Fibroblast of lung (primary cell): ENCODE results near the gene KL. TPM values are rescaled to one million over a fixed set of nuclear protein-coding genes. Genes with fewer than 3 reads are reported as not detected.

Experiments used
- DNase-seq, 2 donors: peaks; one replicate each; pipeline versions ENCODE4 v3.0.0 to v3.0.0-alpha.2; 2010; ENCODE audit warnings: low read depth in 2 of 2
- H2AFZ ChIP-seq: 2 replicates; pipeline ENCODE4 v1.5.1; 2012; ENCODE audit warnings: low read length, control low read depth, inconsistent platforms
- H3K27ac ChIP-seq: 2 replicates; pipeline ENCODE4 v1.5.1; 2011; ENCODE audit warnings: low read length, control low read depth; ENCODE audit not compliant: insufficient read depth
- H3K27me3 ChIP-seq: 2 replicates; pipeline ENCODE4 v1.5.1; 2011; ENCODE audit warnings: mild to moderate bottlenecking, low read length; ENCODE audit not compliant: control insufficient read depth, insufficient read depth
- H3K36me3 ChIP-seq: 2 replicates; pipeline ENCODE4 v1.5.1; 2011; ENCODE audit warnings: low read length; ENCODE audit not compliant: control insufficient read depth, insufficient read depth
- H3K4me1 ChIP-seq: 2 replicates; pipeline ENCODE4 v1.5.1; 2011; ENCODE audit warnings: low read length; ENCODE audit not compliant: control insufficient read depth, insufficient read depth; ENCODE audit errors: extremely low read depth
- H3K4me2 ChIP-seq: 2 replicates; pipeline ENCODE4 v1.5.1; 2011; ENCODE audit warnings: low read length, control low read depth; ENCODE audit not compliant: insufficient read depth; ENCODE audit errors: extremely low read depth
- H3K4me3 ChIP-seq, 4 experiments: fragments of 200-600 bp in 1 of 4; sonication (generic) in 1 of 4; replicated peaks in 1 of 4; 2 replicates each; pipeline ENCODE4 v1.5.1; 2011 to 2016; ENCODE audit warnings: low read length in 4 of 4, low read depth in 3 of 4, mild to moderate bottlenecking in 3 of 4, control low read depth in 2 of 4, inconsistent platforms in 1 of 4, mixed read lengths in 1 of 4; ENCODE audit not compliant: insufficient read depth in 1 of 4; ENCODE audit errors: control extremely low read depth in 1 of 4
- H3K79me2 ChIP-seq: 2 replicates; pipeline ENCODE4 v1.5.1; 2012; ENCODE audit warnings: mild to moderate bottlenecking, low read length, inconsistent platforms; ENCODE audit not compliant: control insufficient read depth, insufficient read depth
- H3K9ac ChIP-seq: 2 replicates; pipeline ENCODE4 v1.5.1; 2011; ENCODE audit warnings: mild to moderate bottlenecking, low read length, control low read depth; ENCODE audit not compliant: insufficient read depth
- H3K9me3 ChIP-seq: 2 replicates; pipeline ENCODE4 v1.5.1; 2012; ENCODE audit warnings: low read depth, low read length; ENCODE audit not compliant: control insufficient read depth, insufficient read depth
- H4K20me1 ChIP-seq: 2 replicates; pipeline ENCODE4 v1.5.1; 2011; ENCODE audit warnings: low read length; ENCODE audit not compliant: control insufficient read depth, insufficient read depth; ENCODE audit errors: extremely low read depth
- CTCF ChIP-seq, 2 donors: IDR thresholded peaks in 1 of 2; conservative IDR thresholded peaks in 1 of 2; 1 replicate in 1 of 2; 2 replicates in 1 of 2; pipeline ENCODE4 v1.5.1; 2011 to 2012; ENCODE audit warnings: low read length in 2 of 2, control low read depth in 1 of 2, inconsistent platforms in 1 of 2, low read depth in 1 of 2, mild to moderate bottlenecking in 1 of 2
- EZH2 ChIP-seq: IDR thresholded peaks from 2 replicates; pipeline ENCODE4 v1.5.1; 2012; ENCODE audit warnings: low read length, control low read depth, mild to moderate bottlenecking; ENCODE audit errors: missing control alignments
- polyA plus RNA-seq, 2 donors: library from polyadenylated mRNA; depleted of rRNA in 1 of 2; stranded (reverse) in 1 of 2; unstranded in 1 of 2; fragments of >200 nt; gene quantifications; 2 replicates each; pipeline ENCODE4 v1.2.1, GENCODE V29; 2011 to 2012; ENCODE audit warnings: missing spikeins in 1 of 2
- total RNA-seq: library from RNA; depleted of rRNA; stranded (reverse); fragments of >200 nt; gene quantifications from 2 replicates; pipeline ENCODE4 v1.2.1, GENCODE V29; 2014

The KL gene
- total and polyA plus RNA-seq, 2 donors (not counting 1 experiment from before 2014, with no cell fraction given), result 0.17 TPM; not detected in 1

- DNase-seq, result no peak
- H3K4me2 ChIP-seq, result no peak overlapping the region
- no peaks in the 10 kb centered on the region for H3K4me1 ChIP-seq
- no peaks in the 10 kb centered on the region for H3K79me2 ChIP-seq
- no peak overlapping the region for H2AFZ ChIP-seq
- H3K9ac ChIP-seq, result no peak overlapping the region
- H3K27ac ChIP-seq, result no peak overlapping the region
- no peaks in the 10 kb centered on the region for H3K9me3 ChIP-seq
- H3K27me3 ChIP-seq, result peaks cover 25% of the 10 kb centered on the region
- no peaks in the 10 kb centered on the region for H4K20me1 ChIP-seq
- H3K36me3 ChIP-seq, result no peaks in the 10 kb centered on the region
- H3K4me3 ChIP-seq, result no peak overlapping the region
- peak; percentile 85 for TF ChIP-seq EZH2
- no peak for TF ChIP-seq CTCF (conservative IDR thresholded peaks at IDR 0.05 in 1 of 2, IDR thresholded peaks at IDR 0.05 in 1 of 2; ENCODE audit: low read depth in 1 of 2, low read length in 2 of 2)
Observed at GRCh38 chr13:33015791-33016323, 366 bp upstream of the KL start.

GRCh38 chr13:33017323-33017929 is 1.2 kb downstream of the KL start:
- H2AFZ ChIP-seq, result no peak overlapping the region
- peaks cover 24% of the 10 kb centered on the region for H3K27me3 ChIP-seq
- no peaks in the 10 kb centered on the region for H3K79me2 ChIP-seq
- H3K4me1 ChIP-seq, result no peaks in the 10 kb centered on the region
- peak; percentile 16 to 55 for DNase-seq
- H3K27ac ChIP-seq, result no peak overlapping the region
- no peak overlapping the region for H3K4me2 ChIP-seq
- no peaks in the 10 kb centered on the region for H3K9me3 ChIP-seq
- H3K36me3 ChIP-seq, result no peaks in the 10 kb centered on the region
- no peak overlapping the region for H3K4me3 ChIP-seq
- H4K20me1 ChIP-seq, result no peaks in the 10 kb centered on the region
- H3K9ac ChIP-seq, result no peak overlapping the region
- TF ChIP-seq CTCF (conservative IDR thresholded peaks at IDR 0.05 in 1 of 2, IDR thresholded peaks at IDR 0.05 in 1 of 2; ENCODE audit: low read depth in 1 of 2, low read length in 2 of 2) (peak in 1 of 2 donors; percentile 31), EZH2 (no peak)

GRCh38 chr13:33018886-33019285 is 2.7 kb downstream of the KL start:
- Histone ChIP-seq H3K27ac (no peak overlapping the region), H3K79me2 (no peaks in the 10 kb centered on the region), H4K20me1 (no peaks in the 10 kb centered on the region), H3K9ac (no peak overlapping the region), H2AFZ (no peak overlapping the region), H3K4me3 (no peak overlapping the region), H3K27me3 (peaks cover 24% of the 10 kb centered on the region), H3K9me3 (no peaks in the 10 kb centered on the region), H3K4me2 (no peak overlapping the region), H3K4me1 (no peaks in the 10 kb centered on the region), H3K36me3 (no peaks in the 10 kb centered on the region)
- no peak for DNase-seq
- no peak for TF ChIP-seq CTCF (conservative IDR thresholded peaks at IDR 0.05 in 1 of 2, IDR thresholded peaks at IDR 0.05 in 1 of 2; ENCODE audit: low read depth in 1 of 2, low read length in 2 of 2)
- no peak for TF ChIP-seq EZH2
